Common myeloid progenitor, CD34-positive (primary cell): Measurements from ENCODE around the gene GCC1.
"Not testable (repeated sequence)": the region's sequence is repeated elsewhere in the genome, so short reads cannot be mapped to it uniquely, and the experiment has no call there.

ENCODE experiments used
- CTCF ChIA-PET: fragments of 350-600 bp; sonication (Branson Sonifier 250); formaldehyde crosslinking; loops from one replicate; lab custom pipeline; 2021; ENCODE audit warnings: antibody characterized with exemption; lab: Charles Lee
- POLR2A ChIA-PET: fragments of 350-600 bp; sonication (Branson Sonifier 250); formaldehyde crosslinking; loops from one replicate; lab custom pipeline; 2021; ENCODE audit warnings: antibody characterized with exemption; lab: Charles Lee
- DNase-seq, 3 donors: peaks; one replicate each; pipeline versions ENCODE4 v3.0.0 to v3.0.0-alpha.2; 2013
- H3K27ac ChIP-seq, 2 experiments: 1 replicate in 1 of 2; 2 replicates in 1 of 2; pipeline ENCODE4 v1.7.0; 2013; ENCODE audit warnings: inconsistent platforms in 2 of 2, low read length in 2 of 2, mild to moderate bottlenecking in 2 of 2, low read depth in 1 of 2, moderate library complexity in 1 of 2; ENCODE audit not compliant: severe bottlenecking in 2 of 2, insufficient read depth in 1 of 2, poor library complexity in 1 of 2
- H3K27me3 ChIP-seq, 5 experiments: replicated peaks in 2 of 5; 1 replicate in 3 of 5; 2 replicates in 2 of 5; pipeline versions ENCODE4 v1.6.1 to v1.7.0; 2013; ENCODE audit warnings: low read length in 4 of 5, mild to moderate bottlenecking in 2 of 5, moderate library complexity in 2 of 5, inconsistent platforms in 1 of 5; ENCODE audit not compliant: insufficient read depth in 5 of 5, control insufficient read depth in 4 of 5
- H3K36me3 ChIP-seq, 4 experiments: 1 replicate in 2 of 4; 2 replicates in 2 of 4; pipeline versions ENCODE4 v1.6.1 to v1.7.0; 2013; ENCODE audit warnings: low read length in 3 of 4, control low read depth in 1 of 4, mild to moderate bottlenecking in 1 of 4; ENCODE audit not compliant: control insufficient read depth in 4 of 4, insufficient read depth in 4 of 4
- H3K4me1 ChIP-seq, 4 experiments: 1 replicate in 3 of 4; 2 replicates in 1 of 4; pipeline versions ENCODE4 v1.6.1 to v1.7.1; 2013; ENCODE audit warnings: low read length in 3 of 4, mild to moderate bottlenecking in 3 of 4, control low read depth in 1 of 4, inconsistent platforms in 1 of 4, moderate library complexity in 1 of 4; ENCODE audit not compliant: control insufficient read depth in 4 of 4, insufficient read depth in 4 of 4; ENCODE audit errors: control extremely low read depth in 1 of 4
- H3K4me3 ChIP-seq, 7 experiments: 1 replicate in 4 of 7; 2 replicates in 3 of 7; pipeline versions ENCODE4 v1.5.1 to v1.7.0; 2013; ENCODE audit warnings: mild to moderate bottlenecking in 7 of 7, low read length in 6 of 7, moderate library complexity in 6 of 7, inconsistent platforms in 2 of 7, low read depth in 2 of 7, control low read depth in 1 of 7; ENCODE audit not compliant: insufficient read depth in 4 of 7, control insufficient read depth in 1 of 7; ENCODE audit errors: extremely low read depth in 1 of 7
- H3K9me3 ChIP-seq, 5 experiments: 1 replicate in 4 of 5; 2 replicates in 1 of 5; pipeline versions ENCODE4 v1.6.1 to v1.7.1; 2013; ENCODE audit warnings: low read length in 4 of 5, mild to moderate bottlenecking in 2 of 5, inconsistent platforms in 1 of 5, low read depth in 1 of 5, moderate library complexity in 1 of 5; ENCODE audit not compliant: control insufficient read depth in 4 of 5, insufficient read depth in 2 of 5; ENCODE audit errors: control extremely low read depth in 1 of 5
- WGBS: methylation state at CpG from one replicate; pipeline ENCODE4 v1.1.5; 2013; ENCODE audit not compliant: insufficient coverage; 5-methylcytosine and 5-hydroxymethylcytosine counted together

GCC1 gene

DNA sequence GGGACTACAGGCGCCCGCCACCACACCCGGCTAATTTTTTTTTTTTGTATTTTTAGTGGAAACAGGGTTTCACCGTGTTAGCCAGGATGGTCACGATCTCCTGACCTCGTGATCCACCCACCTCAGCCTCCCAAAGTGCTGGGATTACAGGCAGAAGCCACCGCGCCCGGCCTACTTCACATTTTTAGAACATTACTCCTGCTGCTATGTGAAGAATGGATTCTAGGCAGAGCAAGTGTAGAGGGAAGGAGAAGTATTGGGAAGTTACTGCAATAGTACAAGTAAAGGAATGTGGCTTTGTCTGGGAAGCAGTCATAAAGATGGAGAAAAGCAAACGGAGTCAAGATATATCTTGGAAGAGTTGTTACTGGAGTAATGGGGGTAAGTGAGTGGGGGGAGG, 44.9 kb downstream of the GCC1 start:
- DNase-seq = not testable (repeated sequence)

DNA sequence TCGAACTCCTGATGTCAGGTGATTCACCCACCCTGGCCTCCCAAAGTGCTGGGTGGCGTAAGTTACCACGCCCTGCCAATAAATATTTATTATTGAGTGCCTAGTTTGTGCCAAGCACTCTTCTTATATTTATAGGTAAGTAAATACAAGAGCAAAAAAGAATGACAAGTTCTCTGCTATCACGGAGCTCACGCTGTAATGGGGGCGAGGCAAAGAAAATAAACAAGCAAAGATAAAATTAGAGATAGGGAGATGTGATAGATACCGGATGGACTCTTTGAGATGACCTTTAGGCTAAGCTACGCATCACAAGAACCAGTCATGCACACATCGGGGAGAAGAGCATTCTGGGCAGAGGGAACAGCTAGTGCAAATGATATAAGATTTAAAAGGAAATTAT, 46.3 kb downstream of the GCC1 start:
- H3K4me1 ChIP-seq = peaks cover 0 to 7% (median 0%) of the 10 kb centered on the region in 4 experiments
- WGBS = 95% methylated on average over 3 of the region's 9 CpGs
- ChIA-PET CTCF (no interaction called here), POLR2A (no interaction called here)
- no peak overlapping the region for H3K4me3 ChIP-seq
- H3K27ac ChIP-seq = no peak overlapping the region
- H3K36me3 ChIP-seq = no peaks in the 10 kb centered on the region
- H3K27me3 ChIP-seq = peaks cover 6 to 47% (median 14%) of the 10 kb centered on the region in 5 experiments
- no peak for DNase-seq
- H3K9me3 ChIP-seq = no peaks in the 10 kb centered on the region

More for the DNA sequence above, 44.9 kb downstream of the GCC1 start:
- peaks cover 3 to 36% (median 14%) of the 10 kb centered on the region in 5 experiments for H3K27me3 ChIP-seq
- H3K27ac ChIP-seq, CTCF ChIA-PET, POLR2A ChIA-PET, H3K4me1 ChIP-seq, H3K36me3 ChIP-seq, H3K4me3 ChIP-seq, H3K9me3 ChIP-seq: not testable (repeated sequence)
- 100% methylated on average over 2 of the region's 10 CpGs for WGBS

DNA sequence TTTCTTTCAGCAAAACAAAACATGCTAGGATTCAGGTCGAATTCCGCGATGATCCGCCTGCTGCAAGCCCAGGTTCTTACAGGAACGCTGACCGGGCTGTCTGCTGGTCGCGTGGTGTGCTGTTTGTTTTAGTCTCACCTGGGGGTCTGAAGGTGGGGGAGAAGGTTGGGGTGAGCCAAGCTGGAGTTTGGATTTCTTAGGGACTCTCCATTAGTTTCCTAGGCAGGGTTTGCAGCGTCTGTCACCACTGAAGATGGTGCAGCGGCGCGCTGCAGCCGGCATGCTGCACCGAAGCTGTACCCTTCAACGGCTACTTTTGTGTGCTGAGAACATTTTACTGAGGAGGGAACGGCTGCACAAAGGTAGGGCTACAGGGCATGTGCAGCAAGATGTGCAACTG, 48.7 kb downstream of the GCC1 start:
- Histone ChIP-seq H3K27me3 (peaks cover 6 to 51% (median 14%) of the 10 kb centered on the region in 5 experiments), H3K9me3 (no peaks in the 10 kb centered on the region), H3K27ac (no peak overlapping the region), H3K36me3 (no peaks in the 10 kb centered on the region), H3K4me1 (peaks cover 0 to 7% (median 0%) of the 10 kb centered on the region in 4 experiments), H3K4me3 (peak overlapping the region in 2 of 7 experiments; percentile 38 to 60)
- ChIA-PET POLR2A (no interaction called here), CTCF (no interaction called here)
- 6% methylated on average over 9 of the region's 16 CpGs for WGBS
- DNase-seq = peak in 1 of 3 donors; percentile 6

GRCh38 chr7:127536394-127536691, 49.1 kb downstream of the GCC1 start:
- ChIA-PET CTCF (no interaction called here), POLR2A (no interaction called here)
- Histone ChIP-seq H3K9me3 (no peaks in the 10 kb centered on the region), H3K36me3 (no peaks in the 10 kb centered on the region), H3K27ac (no peak overlapping the region), H3K4me3 (peak overlapping the region in 1 of 7 experiments; percentile 38), H3K27me3 (peaks cover 6 to 51% (median 14%) of the 10 kb centered on the region in 5 experiments), H3K4me1 (peaks cover 0 to 7% (median 0%) of the 10 kb centered on the region in 4 experiments)
- DNase-seq = no peak
- no CpG with 5 or more reads among the region's 2 CpGs for WGBS

DNA sequence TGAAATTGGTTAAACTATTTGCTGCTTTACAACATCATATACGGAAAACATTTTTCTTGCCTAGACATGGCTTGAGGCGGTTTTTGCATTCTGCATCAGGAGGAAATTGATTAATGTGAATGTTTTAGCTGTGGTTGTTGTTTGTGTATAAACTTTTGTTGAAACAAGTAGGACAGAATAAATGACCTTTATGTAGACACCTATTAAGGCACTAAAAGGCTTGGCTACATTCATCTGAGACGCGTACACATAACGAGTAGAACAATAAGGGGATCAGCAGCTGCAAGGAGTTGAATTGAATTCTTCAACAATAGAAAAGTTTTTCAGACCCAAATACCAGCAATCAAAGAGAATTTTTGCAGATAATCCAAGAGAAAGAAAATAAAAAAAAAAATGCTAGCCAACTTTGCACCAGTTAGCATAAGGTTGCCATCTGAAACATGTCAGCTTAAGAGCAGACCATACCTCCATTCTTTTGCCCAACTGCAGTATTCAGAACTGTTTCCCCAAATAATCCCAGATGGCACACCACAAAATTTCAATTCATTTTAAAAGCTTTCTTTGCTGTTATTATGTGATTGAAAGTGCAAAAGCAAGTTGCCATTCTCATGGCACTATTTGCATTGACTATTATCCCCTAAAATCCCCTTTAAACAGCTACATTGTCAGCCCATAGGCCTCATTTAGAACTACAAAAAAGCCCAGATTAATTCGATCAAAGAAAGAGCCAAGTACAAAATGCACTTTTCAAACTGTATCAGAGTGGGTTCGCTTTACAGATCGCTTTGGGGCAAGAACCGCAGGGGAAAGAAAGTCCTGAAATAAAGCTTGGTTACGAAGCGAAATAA, 49.6 kb downstream of the GCC1 start:
- DNase-seq = no peak
- Histone ChIP-seq H3K27me3 (peaks cover 6 to 51% (median 14%) of the 10 kb centered on the region in 5 experiments), H3K4me3 (no peak overlapping the region), H3K27ac (no peak overlapping the region), H3K9me3 (no peaks in the 10 kb centered on the region), H3K4me1 (peaks cover 0 to 7% (median 0%) of the 10 kb centered on the region in 4 experiments), H3K36me3 (no peaks in the 10 kb centered on the region)
- WGBS = 95% methylated on average over 5 of the region's 11 CpGs
- ChIA-PET CTCF (no interaction called here), POLR2A (no interaction called here)

- no peaks in the 10 kb centered on the region for H3K9me3 ChIP-seq
- CTCF ChIA-PET = no interaction called here
- H3K27me3 ChIP-seq = peaks cover 6 to 48% (median 14%) of the 10 kb centered on the region in 5 experiments
- no peak overlapping the region for H3K27ac ChIP-seq
- WGBS = 74% methylated on average over 5 of the region's 5 CpGs
- POLR2A ChIA-PET = no interaction called here
- peaks cover 0 to 7% (median 0%) of the 10 kb centered on the region in 4 experiments for H3K4me1 ChIP-seq
- no peak overlapping the region for H3K4me3 ChIP-seq
- DNase-seq = no peak
- H3K36me3 ChIP-seq = no peaks in the 10 kb centered on the region
Observed at GRCh38 chr7:127534636-127535035, 50.8 kb downstream of the GCC1 start.

DNA sequence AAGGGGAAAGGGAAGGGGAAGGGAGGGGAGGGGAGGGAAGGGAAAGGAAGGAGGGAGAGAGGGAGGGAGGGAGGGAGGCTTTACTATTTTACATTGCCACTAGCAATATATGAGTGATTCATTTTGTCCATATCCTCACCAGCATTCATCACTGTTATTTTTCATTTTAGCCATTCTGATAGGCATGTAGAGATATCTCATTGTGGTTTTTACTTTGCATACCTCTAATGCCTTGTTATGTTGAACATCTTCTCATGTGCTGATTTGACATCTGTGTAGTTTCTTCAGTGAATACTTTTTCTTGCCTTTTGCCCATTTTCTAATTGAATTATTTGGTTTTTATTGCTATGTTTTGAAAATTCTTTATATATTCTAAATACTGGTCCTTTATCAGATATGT, 52.7 kb downstream of the GCC1 start:
- Histone ChIP-seq H3K4me3 (no peak overlapping the region), H3K36me3 (no peaks in the 10 kb centered on the region), H3K27me3 (peaks cover 8 to 37% (median 14%) of the 10 kb centered on the region in 5 experiments), H3K4me1 (peaks cover 0 to 7% (median 0%) of the 10 kb centered on the region in 4 experiments), H3K27ac (no peak overlapping the region), H3K9me3 (peaks cover 0 to 3% (median 0%) of the 10 kb centered on the region in 5 experiments)
- ChIA-PET POLR2A (no interaction called here), CTCF (no interaction called here)
- DNase-seq = no peak
